AG08395 (cell line): Measurements from ENCODE around the gene GEMIN5.
"Not testable (repeated sequence)": the region's sequence is repeated elsewhere in the genome, so short reads cannot be mapped to it uniquely, and the experiment has no call there.

ENCODE experiments used
- DNase-seq: peaks from one replicate; pipeline ENCODE4 v3.0.0; 2012; ENCODE audit warnings: mixed read lengths, low spot score

The GEMIN5 gene

DNA sequence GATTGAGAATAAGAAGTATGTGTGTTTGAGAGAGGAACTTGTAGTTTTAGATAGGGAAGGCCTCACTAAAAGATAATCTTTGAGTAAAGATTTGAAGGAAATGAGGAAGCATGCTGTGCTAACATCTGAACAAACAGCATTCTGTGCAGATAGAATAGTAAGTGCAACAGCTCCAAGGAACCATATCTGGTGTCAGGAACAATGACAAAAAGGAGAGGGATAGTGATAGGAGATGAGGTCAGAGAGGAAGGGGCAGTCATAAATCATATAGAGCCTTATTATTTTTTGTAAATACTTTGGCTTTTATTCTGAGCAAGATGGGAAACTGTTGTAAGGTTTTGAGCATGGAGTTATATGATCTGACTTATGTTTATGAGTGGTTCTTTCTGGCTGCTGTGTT, 6.7 kb upstream of the GEMIN5 start:
- no peak for DNase-seq

GRCh38 chr5:154943527-154943926, 5.5 kb upstream of the GEMIN5 start:
- DNase-seq: no peak

GRCh38 chr5:154940772-154941620, 3.0 kb upstream of the GEMIN5 start, which contains the start of gene MRPL22:
MRPL22 (plus strand) TSS chr5:154941073; CDS start chr5:154941111, 38 bp downstream.
- peak; percentile 98 for DNase-seq

DNA sequence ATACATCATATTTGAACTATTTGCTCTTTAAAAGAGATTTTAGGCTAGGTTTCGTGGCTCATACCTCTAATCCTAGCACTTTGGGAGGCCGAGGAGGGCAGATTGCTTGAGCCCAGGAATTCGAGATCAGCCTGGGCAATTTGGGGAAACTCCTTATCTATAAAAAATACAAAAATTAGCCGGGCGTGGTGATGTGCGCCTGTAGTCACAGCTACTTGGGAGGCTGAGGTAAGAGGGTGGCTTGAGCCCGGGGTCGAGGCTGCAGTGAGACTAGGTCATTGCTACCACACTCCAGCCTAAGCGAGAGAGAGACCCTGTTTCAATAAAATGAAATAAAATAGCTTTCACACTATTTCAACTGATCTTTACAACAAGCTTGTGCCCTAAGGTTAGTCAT, 2.4 kb upstream of the GEMIN5 start:
- DNase-seq: no peak

DNA sequence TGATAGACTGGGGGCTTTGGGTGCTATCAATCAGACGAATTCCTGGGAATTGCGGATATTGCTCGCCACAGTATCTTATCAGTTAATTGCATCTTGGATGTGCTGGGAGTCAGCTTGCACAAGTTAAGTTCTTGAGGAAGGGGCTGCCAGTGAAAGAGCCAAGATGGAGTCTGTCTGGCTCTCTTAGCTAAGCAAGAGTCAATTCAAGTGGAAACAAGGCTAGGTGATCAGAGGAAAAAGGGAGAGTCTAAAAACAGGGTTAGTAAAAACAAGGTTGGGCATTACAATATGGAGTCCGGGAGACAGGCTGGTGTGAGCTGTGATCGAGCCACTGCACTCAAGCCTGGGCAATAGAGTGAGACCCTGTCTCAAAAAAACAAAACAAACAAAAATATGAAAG, 1.4 kb upstream of the GEMIN5 start:
- not testable (repeated sequence) for DNase-seq

DNA sequence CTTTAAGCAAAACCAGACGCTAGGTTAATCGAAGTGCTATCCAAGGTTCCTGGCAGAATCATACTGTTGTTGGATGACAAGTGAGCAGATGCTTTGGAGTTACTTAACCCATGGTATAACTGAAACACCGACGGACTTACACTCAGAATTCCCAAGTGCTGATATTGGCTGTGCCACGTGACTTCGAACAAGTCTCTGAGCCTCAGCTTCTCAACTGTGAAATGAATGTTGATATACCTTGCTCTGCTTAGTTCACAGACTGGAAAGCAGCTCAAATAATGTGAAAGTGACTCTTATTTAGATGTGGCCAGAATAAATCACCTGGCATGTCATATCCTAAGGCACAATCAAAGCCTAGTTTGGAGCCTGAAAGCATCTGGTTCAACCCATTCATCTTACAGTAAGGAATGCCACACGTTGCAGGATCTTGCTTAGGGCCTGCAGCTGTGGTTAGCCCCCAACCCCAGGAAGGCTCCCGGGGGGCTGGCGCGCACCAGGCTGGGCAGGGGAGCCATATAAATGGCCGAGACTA, 759 bp downstream of the GEMIN5 start:
- no peak for DNase-seq

- DNase-seq: no peak
Observed at GRCh38 chr5:154934881-154935280, 3.1 kb downstream of the GEMIN5 start.

GRCh38 chr5:154933537-154933936, 4.5 kb downstream of the GEMIN5 start:
- no peak for DNase-seq

GRCh38 chr5:154923441-154924430, 14.3 kb downstream of the GEMIN5 start:
- DNase-seq: no peak

DNA sequence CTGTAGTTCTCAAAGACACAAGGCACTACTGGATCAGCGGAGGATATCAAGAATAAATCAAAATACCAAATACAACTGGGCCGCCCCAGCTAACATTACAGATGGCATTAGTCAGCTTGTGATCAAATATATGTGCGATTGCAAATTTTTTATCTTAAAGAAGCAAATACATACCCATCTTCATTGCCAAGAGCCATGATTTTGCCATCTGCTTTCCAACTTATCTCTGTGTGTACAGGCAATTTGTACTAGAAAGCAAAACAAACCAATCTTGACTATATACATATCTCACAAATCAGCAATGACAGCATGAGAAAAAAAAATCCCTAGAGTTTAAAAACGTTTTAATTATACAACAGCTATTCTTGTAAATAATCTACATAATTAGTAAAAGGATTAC, 20.3 kb downstream of the GEMIN5 start:
- DNase-seq: no peak

DNA sequence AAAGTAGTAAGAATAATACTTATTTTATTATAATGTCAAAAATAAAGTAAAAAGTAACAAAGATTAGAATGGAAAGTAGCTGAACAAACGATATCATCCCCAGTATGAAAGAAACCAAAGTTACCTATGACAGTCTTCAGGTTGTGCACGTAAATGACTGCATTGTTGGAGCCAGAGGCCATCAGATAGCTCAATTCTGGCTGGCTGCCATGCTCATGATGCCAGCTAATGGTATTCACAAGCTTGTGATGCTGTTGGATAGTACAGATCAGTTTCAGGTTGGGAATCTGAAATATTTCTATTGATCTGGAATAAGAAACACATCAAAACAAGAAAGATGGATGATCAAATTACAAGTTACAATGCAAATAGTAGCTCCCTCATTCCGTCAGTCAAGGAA, 21.1 kb downstream of the GEMIN5 start:
- DNase-seq: no peak

- not testable (repeated sequence) for DNase-seq
Observed at GRCh38 chr5:154905601-154906000, 32.4 kb downstream of the GEMIN5 start.

- no peak for DNase-seq
Observed at GRCh38 chr5:154901913-154902312, 36.1 kb downstream of the GEMIN5 start.

GRCh38 chr5:154901276-154901675, 36.7 kb downstream of the GEMIN5 start:
- no peak for DNase-seq

GRCh38 chr5:154900066-154900465, 37.9 kb downstream of the GEMIN5 start:
- peak; percentile 15 for DNase-seq

- peak; percentile 9 for DNase-seq
Observed at GRCh38 chr5:154899151-154899816, 38.7 kb downstream of the GEMIN5 start.

GRCh38 chr5:154898210-154898609, 39.8 kb downstream of the GEMIN5 start:
- no peak for DNase-seq

GRCh38 chr5:154896562-154897165, 41.3 kb downstream of the GEMIN5 start:
- DNase-seq: no peak

- no peak for DNase-seq
Observed at GRCh38 chr5:154895606-154896561, 42.1 kb downstream of the GEMIN5 start.

- no peak for DNase-seq
Observed at GRCh38 chr5:154893381-154893780, 44.6 kb downstream of the GEMIN5 start.
